Omental fat pad (tissue), 4 donors: Measurements from ENCODE around the gene NCOA7. TPM values are rescaled to one million over a fixed set of nuclear protein-coding genes. Genes with fewer than 3 reads are reported as not detected.

Experiments used
- ATAC-seq: fragments of 150-250 bp; one replicate; pipeline ENCODE4 v1.9.1; 2016; ENCODE audit warnings: mild to moderate bottlenecking, moderate library complexity; ENCODE audit not compliant: low FRiP score
- DNase-seq: peaks from one replicate; pipeline ENCODE4 v3.0.0-alpha.2; 2019; ENCODE audit warnings: low spot score
- CTCF ChIP-seq, 3 donors: fragments of 450-650 bp; IDR thresholded peaks; one replicate each; pipeline ENCODE4 v1.5.1; 2016 to 2017; ENCODE audit warnings: antibody characterized with exemption in 3 of 3, mild to moderate bottlenecking in 3 of 3, moderate library complexity in 2 of 3
- total RNA-seq, 4 donors: library from RNA; depleted of rRNA; stranded (reverse); fragments of >200 nt; gene quantifications; one replicate each; pipeline ENCODE4 v1.1.0, GENCODE V29; 2016

The NCOA7 gene
- total RNA-seq, 4 donors from 2014 or later, result 35.3 to 137 (median 53.1) TPM

GRCh38 chr6:125812394-125813292, 21.9 kb downstream of the NCOA7 start:
- TF ChIP-seq CTCF (IDR thresholded peaks at IDR 0.05), result no peak
- peak; percentile 86 for ATAC-seq
- DNase-seq, result no peak

GRCh38 chr6:125814481-125814880, 23.7 kb downstream of the NCOA7 start:
- DNase-seq (no peak), ATAC-seq (no peak)
- no peak for TF ChIP-seq CTCF (IDR thresholded peaks at IDR 0.05)

- ATAC-seq, result no peak
- no peak for DNase-seq
These were observed 24.5 kb downstream of the NCOA7 start for GRCh38 chr6:125815080-125815910.

GRCh38 chr6:125816828-125817280, 26.1 kb downstream of the NCOA7 start:
- no peak for DNase-seq
- TF ChIP-seq CTCF (IDR thresholded peaks at IDR 0.05), result no peak
- ATAC-seq, result no peak

More at GRCh38 chr6:125815080-125815910, 24.5 kb downstream of the NCOA7 start:
- no peak for TF ChIP-seq CTCF (IDR thresholded peaks at IDR 0.05)

GRCh38 chr6:125818225-125818657, 27.5 kb downstream of the NCOA7 start:
- ATAC-seq (peak; percentile 28), DNase-seq (no peak)
- no peak for TF ChIP-seq CTCF (IDR thresholded peaks at IDR 0.05)

GRCh38 chr6:125818772-125819260, 28.1 kb downstream of the NCOA7 start:
- TF ChIP-seq CTCF (IDR thresholded peaks at IDR 0.05), result no peak
- DNase-seq, result no peak
- peak; percentile 60 for ATAC-seq
